ENCODE measurements around the gene KLHL24.

KLHL24 gene

GRCh38 chr3:183714622-183715021 lies 79.2 kb downstream of the KLHL24 start:
- H3K4me3 ChIP-seq (ENCODE audit: low read depth, low read length) = no peak overlapping the region
- no peak for TF ChIP-seq CTCF (IDR thresholded peaks at IDR 0.05; ENCODE audit: low read depth, low read length, missing control alignments)
- no peak for DNase-seq (ENCODE audit: low read depth)

- no peak for DNase-seq (ENCODE audit: low read depth)
- H3K4me3 ChIP-seq (ENCODE audit: low read depth, low read length) = no peak overlapping the region
- TF ChIP-seq CTCF (IDR thresholded peaks at IDR 0.05; ENCODE audit: low read depth, low read length, missing control alignments) = no peak
Observed at GRCh38 chr3:183718012-183718411, 82.6 kb downstream of the KLHL24 start.

- no peak for DNase-seq (ENCODE audit: low read depth)
- no peak overlapping the region for H3K4me3 ChIP-seq (ENCODE audit: low read depth, low read length)
- TF ChIP-seq CTCF (IDR thresholded peaks at IDR 0.05; ENCODE audit: low read depth, low read length, missing control alignments) = no peak
Observed at GRCh38 chr3:183725387-183725786, 90.0 kb downstream of the KLHL24 start.

GRCh38 chr3:183728204-183728603 lies 92.8 kb downstream of the KLHL24 start:
- TF ChIP-seq CTCF (IDR thresholded peaks at IDR 0.05; ENCODE audit: low read depth, low read length, missing control alignments) = no peak
- DNase-seq (ENCODE audit: low read depth) = no peak
- no peak overlapping the region for H3K4me3 ChIP-seq (ENCODE audit: low read depth, low read length)

- H3K4me3 ChIP-seq (ENCODE audit: low read depth, low read length) = no peak overlapping the region
- TF ChIP-seq CTCF (IDR thresholded peaks at IDR 0.05; ENCODE audit: low read depth, low read length, missing control alignments) = no peak
- no peak for DNase-seq (ENCODE audit: low read depth)
Observed at GRCh38 chr3:183730361-183730760, 94.9 kb downstream of the KLHL24 start.

GRCh38 chr3:183731611-183732010 lies 96.2 kb downstream of the KLHL24 start:
- no peak for DNase-seq (ENCODE audit: low read depth)
- TF ChIP-seq CTCF (IDR thresholded peaks at IDR 0.05; ENCODE audit: low read depth, low read length, missing control alignments) = no peak
- H3K4me3 ChIP-seq (ENCODE audit: low read depth, low read length) = no peak overlapping the region

GRCh38 chr3:183733553-183733952 lies 98.1 kb downstream of the KLHL24 start:
- no peak for TF ChIP-seq CTCF (IDR thresholded peaks at IDR 0.05; ENCODE audit: low read depth, low read length, missing control alignments)
- no peak for DNase-seq (ENCODE audit: low read depth)
- H3K4me3 ChIP-seq (ENCODE audit: low read depth, low read length) = no peak overlapping the region

All from GM12864 (cell line).